H9 (cell line): ENCODE results near the gene PTGS1. TPM values are rescaled to one million over a fixed set of nuclear protein-coding genes. Genes with fewer than 3 reads are reported as not detected.

Source experiments
- DNase-seq: peaks from one replicate; pipeline ENCODE4 v3.0.0-alpha.2; 2017
- H2AFZ ChIP-seq: one replicate; pipeline ENCODE4 v1.6.1; 2013; ENCODE audit warnings: mild to moderate bottlenecking, low read length, control low read depth, moderate library complexity
- H2AK5ac ChIP-seq: 2 replicates; pipeline ENCODE4 v1.6.1; 2013; ENCODE audit warnings: low read length, control low read depth, mixed read lengths; ENCODE audit not compliant: insufficient read length
- H2BK120ac ChIP-seq: one replicate; pipeline ENCODE4 v1.6.1; 2013; ENCODE audit warnings: low read depth, mild to moderate bottlenecking, low read length, control low read depth, inconsistent platforms; ENCODE audit not compliant: poor library complexity, severe bottlenecking
- H2BK12ac ChIP-seq: 2 replicates; pipeline ENCODE4 v1.6.1; 2013; ENCODE audit warnings: low read length, control low read depth, mixed read lengths, low read depth; ENCODE audit not compliant: insufficient read length
- H2BK15ac ChIP-seq: 2 replicates; pipeline ENCODE4 v1.6.1; 2013; ENCODE audit warnings: low read depth, low read length, control low read depth
- H2BK20ac ChIP-seq: one replicate; pipeline ENCODE4 v1.6.1; 2013; ENCODE audit warnings: low read depth, mild to moderate bottlenecking, low read length, control low read depth, inconsistent platforms; ENCODE audit not compliant: poor library complexity, severe bottlenecking
- H2BK5ac ChIP-seq: 2 replicates; pipeline ENCODE4 v1.6.1; 2013; ENCODE audit warnings: low read length, control low read depth, mixed read lengths; ENCODE audit not compliant: insufficient read length
- H3K14ac ChIP-seq: 2 replicates; pipeline ENCODE4 v1.6.1; 2013; ENCODE audit warnings: low read length, control low read depth; ENCODE audit not compliant: insufficient read depth
- H3K18ac ChIP-seq: 2 replicates; pipeline ENCODE4 v1.6.1; 2013; ENCODE audit warnings: low read depth, mild to moderate bottlenecking, mixed read lengths, low read length, control low read depth; ENCODE audit not compliant: insufficient read length
- H3K23ac ChIP-seq: 2 replicates; pipeline ENCODE4 v1.6.1; 2013; ENCODE audit warnings: low read length, control low read depth, mixed read lengths, low read depth; ENCODE audit not compliant: insufficient read length
- H3K23me2 ChIP-seq: 2 replicates; pipeline ENCODE4 v1.6.1; 2013; ENCODE audit warnings: low read depth, mild to moderate bottlenecking, mixed read lengths, low read length, control low read depth; ENCODE audit not compliant: insufficient read length, poor library complexity, severe bottlenecking
- H3K27ac ChIP-seq: 2 replicates; pipeline ENCODE4 v1.5.1; 2013; ENCODE audit warnings: low read length, control low read depth, mixed read lengths, low read depth; ENCODE audit not compliant: insufficient read length
- H3K27me3 ChIP-seq: 2 replicates; pipeline ENCODE4 v1.6.1; 2013; ENCODE audit warnings: low read length, control low read depth, inconsistent platforms; ENCODE audit not compliant: insufficient read depth
- H3K4ac ChIP-seq: 2 replicates; pipeline ENCODE4 v1.6.1; 2013; ENCODE audit warnings: low read depth, mild to moderate bottlenecking, control low read depth, inconsistent platforms, low read length, moderate library complexity
- H3K4me1 ChIP-seq: 2 replicates; pipeline ENCODE4 v1.6.1; 2013; ENCODE audit warnings: low read length, control low read depth, inconsistent platforms; ENCODE audit not compliant: insufficient read depth
- H3K4me2 ChIP-seq: 2 replicates; pipeline ENCODE4 v1.6.1; 2013; ENCODE audit warnings: low read length, control low read depth, mixed read lengths; ENCODE audit not compliant: insufficient read length, insufficient read depth
- H3K56ac ChIP-seq: 2 replicates; pipeline ENCODE4 v1.6.1; 2013; ENCODE audit warnings: low read depth, mild to moderate bottlenecking, mixed read lengths, low read length, control low read depth; ENCODE audit not compliant: insufficient read length
- H3K79me1 ChIP-seq: 2 replicates; pipeline ENCODE4 v1.6.1; 2013; ENCODE audit warnings: low read depth, mild to moderate bottlenecking, moderate library complexity, low read length, control low read depth, inconsistent platforms; ENCODE audit not compliant: insufficient read depth, poor library complexity, severe bottlenecking
- H3K79me2 ChIP-seq: 2 replicates; pipeline ENCODE4 v1.6.1; 2013; ENCODE audit warnings: low read length, control low read depth, inconsistent platforms; ENCODE audit not compliant: insufficient read depth
- H3K9ac ChIP-seq: 2 replicates; pipeline ENCODE4 v1.6.1; 2013; ENCODE audit warnings: low read length, control low read depth, mixed read lengths; ENCODE audit not compliant: insufficient read length; ENCODE audit errors: extremely low read depth
- H3K9me3 ChIP-seq: one replicate; pipeline ENCODE4 v1.6.1; 2013; ENCODE audit warnings: low read depth, low read length, inconsistent platforms; ENCODE audit not compliant: control insufficient read depth
- H3T11ph ChIP-seq: one replicate; pipeline ENCODE4 v1.6.1; 2013; ENCODE audit warnings: mild to moderate bottlenecking, low read length, control low read depth, inconsistent platforms
- H4K20me1 ChIP-seq: one replicate; pipeline ENCODE4 v1.6.1; 2013; ENCODE audit not compliant: control insufficient read depth, insufficient read length, insufficient read depth
- H4K5ac ChIP-seq: 2 replicates; pipeline ENCODE4 v1.6.1; 2013; ENCODE audit warnings: low read depth, mild to moderate bottlenecking, mixed read lengths, low read length, control low read depth; ENCODE audit not compliant: insufficient read length
- H4K8ac ChIP-seq: replicated peaks from 2 replicates; pipeline ENCODE4 v1.6.1; 2013; ENCODE audit warnings: low read length, control low read depth, mixed read lengths, low read depth; ENCODE audit not compliant: insufficient read length
- H4K91ac ChIP-seq: 2 replicates; pipeline ENCODE4 v1.6.1; 2013; ENCODE audit warnings: low read depth, mild to moderate bottlenecking, moderate library complexity, mixed read lengths, low read length, control low read depth; ENCODE audit not compliant: insufficient read length
- H3K27ac Mint-ChIP-seq, 3 experiments: 2 replicates in 2 of 3; 3 replicates in 1 of 3; pipeline ENCODE4 v1.8.0; 2020 to 2021; ENCODE audit warnings: mixed read lengths in 3 of 3, mild to moderate bottlenecking in 1 of 3, moderate library complexity in 1 of 3
- H3K27me3 Mint-ChIP-seq: 2 replicates; pipeline ENCODE4 v1.8.0; 2021; ENCODE audit warnings: low read depth, mild to moderate bottlenecking, moderate library complexity, mixed read lengths
- H3K36me3 Mint-ChIP-seq, 3 experiments: 2 replicates in 2 of 3; 3 replicates in 1 of 3; pipeline ENCODE4 v1.8.0; 2020 to 2021; ENCODE audit warnings: low read depth in 3 of 3, mixed read lengths in 3 of 3; ENCODE audit not compliant: insufficient read depth in 1 of 3
- H3K4me1 Mint-ChIP-seq, 2 experiments: 2 replicates each; pipeline ENCODE4 v1.8.0; 2020; ENCODE audit warnings: mixed read lengths in 2 of 2
- H3K4me3 Mint-ChIP-seq, 2 experiments: 2 replicates in 1 of 2; 3 replicates in 1 of 2; pipeline ENCODE4 v1.8.0; 2020 to 2021; ENCODE audit warnings: mild to moderate bottlenecking in 2 of 2, mixed read lengths in 2 of 2, moderate library complexity in 1 of 2
- H3K9me3 Mint-ChIP-seq, 2 experiments: 2 replicates in 1 of 2; 3 replicates in 1 of 2; pipeline ENCODE4 v1.8.0; 2020; ENCODE audit warnings: mild to moderate bottlenecking in 2 of 2, mixed read lengths in 2 of 2, moderate library complexity in 1 of 2
- CTCF ChIP-seq: fragments of 200-600 bp; sonication (generic); conservative IDR thresholded peaks from 3 replicates; pipeline ENCODE4 v1.8.0; 2021; ENCODE audit warnings: antibody characterized with exemption, mild to moderate bottlenecking
- WGBS: extraction: QIAGEN DNeasy Blood & Tissue Kit; methylation state at CpG from one replicate; pipeline ENCODE4 v1.1.7; 2013; ENCODE audit warnings: missing lambda C conversion rate, low lambda C conversion rate, mixed read lengths; ENCODE audit not compliant: insufficient read length; ENCODE audit errors: extremely low coverage; 5-methylcytosine and 5-hydroxymethylcytosine counted together
- total RNA-seq: library from RNA; stranded (reverse); gene quantifications from 2 replicates; pipeline ENCODE4 v1.2.1, GENCODE V29; 2021

The PTGS1 gene
- total RNA-seq, 1 experiment from 2014 or later: 1.3 TPM

GRCh38 chr9:122348791-122349190, 22.0 kb upstream of the PTGS1 start:
- no peak overlapping the region for H3K4me2 ChIP-seq
- Mint-ChIP-seq H3K27me3 (peaks cover 34% of the 10 kb centered on the region), H3K27ac (no peak overlapping the region)

More at GRCh38 chr9:122348791-122349190, 22.0 kb upstream of the PTGS1 start:
- no peak for DNase-seq
- no peaks in the 10 kb centered on the region for H3K79me1 ChIP-seq
- H3K23me2 ChIP-seq: peaks cover 13% of the 10 kb centered on the region
- H4K5ac ChIP-seq: no peak overlapping the region
- TF ChIP-seq CTCF: no peak
- peak overlapping the region in 1 of 2 experiments; percentile 9; a peak in 2 of 5 replicates for H3K4me3 Mint-ChIP-seq
- H2AK5ac ChIP-seq: no peak overlapping the region
- no peaks in the 10 kb centered on the region; a peak in 1 of 7 replicates for H3K36me3 Mint-ChIP-seq
- no peak overlapping the region for H3K4ac ChIP-seq
- no peak overlapping the region for H2BK12ac ChIP-seq
- no peaks in the 10 kb centered on the region for H4K20me1 ChIP-seq
- WGBS: no CpG with 5 or more reads among the region's 2 CpGs
- H3K4me1 Mint-ChIP-seq: peaks cover 9 to 13% of the 10 kb centered on the region in 2 experiments
- no peak overlapping the region for H3K18ac ChIP-seq
- no peaks in the 10 kb centered on the region for H3K79me2 ChIP-seq
- H2BK15ac ChIP-seq: no peak overlapping the region
- no peak overlapping the region for H2BK120ac ChIP-seq
- no peak overlapping the region for H3K23ac ChIP-seq
- H3K56ac ChIP-seq: no peak overlapping the region
- H3K9ac ChIP-seq: no peak overlapping the region
- H2BK20ac ChIP-seq: no peak overlapping the region
- peaks cover 6% of the 10 kb centered on the region; the same call in 1 of the 2 replicates for H3K27me3 ChIP-seq
- H3K27ac ChIP-seq: no peak overlapping the region
- H3K9me3 ChIP-seq: no peaks in the 10 kb centered on the region
- H4K8ac ChIP-seq: no peak overlapping the region
- no peak overlapping the region for H4K91ac ChIP-seq
- peaks cover 7 to 9% of the 10 kb centered on the region in 2 experiments; a peak in 3 of 5 replicates for H3K9me3 Mint-ChIP-seq
- H2BK5ac ChIP-seq: no peak overlapping the region
- H3K4me1 ChIP-seq: no peaks in the 10 kb centered on the region; the same call in 1 of the 2 replicates
- H3T11ph ChIP-seq: no peak overlapping the region
- no peak overlapping the region for H3K14ac ChIP-seq
- H2AFZ ChIP-seq: no peak overlapping the region
